Liver (tissue), 9 donors: Measurements from ENCODE around the gene ACADSB. TPM values are rescaled to one million over a fixed set of nuclear protein-coding genes. Genes with fewer than 3 reads are reported as not detected.

Source experiments
- DNase-seq: peaks from one replicate; pipeline ENCODE4 v3.0.0-alpha.2; 2017; ENCODE audit warnings: low spot score
- H3K27ac ChIP-seq, 2 donors: one replicate each; pipeline ENCODE4 v1.7.0; 2013; ENCODE audit warnings: inconsistent platforms in 2 of 2, low read length in 2 of 2, control low read depth in 1 of 2, low read depth in 1 of 2, mild to moderate bottlenecking in 1 of 2
- H3K27me3 ChIP-seq, 4 donors: one replicate each; pipeline versions ENCODE4 v1.6.1 to v1.7.0; 2013; ENCODE audit warnings: low read length in 3 of 4, inconsistent platforms in 1 of 4, mild to moderate bottlenecking in 1 of 4, moderate library complexity in 1 of 4; ENCODE audit not compliant: control insufficient read depth in 4 of 4, insufficient read depth in 4 of 4
- H3K36me3 ChIP-seq, 4 donors: one replicate each; pipeline versions ENCODE4 v1.6.1 to v1.7.0; 2013; ENCODE audit warnings: low read length in 3 of 4, mild to moderate bottlenecking in 3 of 4, low read depth in 1 of 4, moderate library complexity in 1 of 4; ENCODE audit not compliant: control insufficient read depth in 4 of 4, insufficient read depth in 3 of 4
- H3K4me1 ChIP-seq, 4 donors: one replicate each; pipeline versions ENCODE4 v1.6.1 to v1.7.0; 2013; ENCODE audit warnings: low read length in 3 of 4, mild to moderate bottlenecking in 3 of 4, moderate library complexity in 1 of 4; ENCODE audit not compliant: control insufficient read depth in 4 of 4, insufficient read depth in 4 of 4
- H3K4me3 ChIP-seq, 3 donors: one replicate each; pipeline versions ENCODE4 v1.6.1 to v1.7.0; 2013; ENCODE audit warnings: low read length in 3 of 3, control low read depth in 1 of 3, low read depth in 1 of 3, mild to moderate bottlenecking in 1 of 3
- H3K9ac ChIP-seq, 2 donors: one replicate each; pipeline ENCODE4 v1.7.0; 2013; ENCODE audit warnings: low read length in 2 of 2, mild to moderate bottlenecking in 2 of 2, moderate library complexity in 2 of 2, control low read depth in 1 of 2, low read depth in 1 of 2
- H3K9me3 ChIP-seq, 4 donors: one replicate each; pipeline versions ENCODE4 v1.6.1 to v1.7.0; 2013; ENCODE audit warnings: low read length in 3 of 4; ENCODE audit not compliant: control insufficient read depth in 4 of 4
- EGR1 ChIP-seq, 2 donors: IDR thresholded peaks; 2 replicates each; pipeline ENCODE4 v1.6.1; 2016 to 2018; ENCODE audit warnings: antibody characterized with exemption in 2 of 2, low read depth in 2 of 2
- FOXA1 ChIP-seq: IDR thresholded peaks from 2 replicates; pipeline ENCODE4 v1.6.1; 2016; ENCODE audit warnings: antibody characterized with exemption
- FOXA2 ChIP-seq: IDR thresholded peaks from 2 replicates; pipeline ENCODE4 v1.6.1; 2016; ENCODE audit warnings: antibody characterized with exemption
- GABPA ChIP-seq, 2 donors: IDR thresholded peaks in 1 of 2; conservative IDR thresholded peaks in 1 of 2; 2 replicates each; pipeline ENCODE4 v1.6.1; 2016; ENCODE audit warnings: antibody characterized with exemption in 2 of 2, mild to moderate bottlenecking in 1 of 2, moderate library complexity in 1 of 2
- HNF4A ChIP-seq, 2 donors: conservative IDR thresholded peaks; 2 replicates each; pipeline ENCODE4 v1.6.1; 2016; ENCODE audit warnings: antibody characterized with exemption in 2 of 2, mild to moderate bottlenecking in 2 of 2
- HNF4G ChIP-seq: IDR thresholded peaks from 2 replicates; pipeline ENCODE4 v1.6.1; 2016; ENCODE audit warnings: antibody characterized with exemption
- JUND ChIP-seq, 2 donors: IDR thresholded peaks; 2 replicates each; pipeline ENCODE4 v1.6.1; 2016; ENCODE audit warnings: antibody characterized with exemption in 2 of 2
- NR2F2 ChIP-seq: IDR thresholded peaks from 2 replicates; pipeline ENCODE4 v1.6.1; 2016; ENCODE audit warnings: antibody characterized with exemption
- RAD21 ChIP-seq, 2 donors: IDR thresholded peaks; 2 replicates each; pipeline ENCODE4 v1.6.1; 2016; ENCODE audit warnings: antibody characterized with exemption in 2 of 2, mild to moderate bottlenecking in 2 of 2
- RXRA ChIP-seq, 2 donors: IDR thresholded peaks; 2 replicates each; pipeline ENCODE4 v1.6.1; 2017 to 2018; ENCODE audit warnings: antibody characterized with exemption in 2 of 2, mild to moderate bottlenecking in 1 of 2
- SP1 ChIP-seq: IDR thresholded peaks from 2 replicates; pipeline ENCODE4 v1.6.1; 2018; ENCODE audit warnings: antibody characterized with exemption, mild to moderate bottlenecking
- TAF1 ChIP-seq: conservative IDR thresholded peaks from 2 replicates; pipeline ENCODE4 v1.6.1; 2016; ENCODE audit warnings: antibody characterized with exemption, mild to moderate bottlenecking
- YY1 ChIP-seq: IDR thresholded peaks from 2 replicates; pipeline ENCODE4 v1.6.1; 2016; ENCODE audit warnings: antibody characterized with exemption, mild to moderate bottlenecking
- WGBS: extraction: QIAGEN DNeasy Blood & Tissue Kit; methylation state at CpG from one replicate; pipeline ENCODE4 v1.1.7; 2013; 5-methylcytosine and 5-hydroxymethylcytosine counted together
- polyA plus RNA-seq, 2 donors: library from polyadenylated mRNA; stranded (reverse) in 1 of 2; unstranded in 1 of 2; fragments of 200-250 nt in 1 of 2; fragments of >200 nt in 1 of 2; fragmentation: Nextera tagmentation in 1 of 2; extraction: Ambion mirVana in 1 of 2; gene quantifications; one replicate each; pipeline versions ENCODE4 v1.2.1 to v1.2.3, GENCODE V29; 2013 to 2015
- total RNA-seq, 2 donors: library from RNA; depleted of rRNA; stranded (reverse); fragments of >200 nt; gene quantifications; one replicate each; pipeline ENCODE4 v1.2.3, GENCODE V29; 2014
- TF ChIP-seq, protein P1 (sequence below): IDR thresholded peaks from 2 replicates; pipeline ENCODE4 v1.6.1; 2016; ENCODE audit warnings: antibody characterized with exemption
- TF ChIP-seq, protein P2 (sequence below): IDR thresholded peaks from 2 replicates; pipeline ENCODE4 v1.6.1; 2016; ENCODE audit warnings: antibody characterized with exemption
- TF ChIP-seq, protein P3 (sequence below): fragments of 150-350 bp; IDR thresholded peaks from 2 replicates; pipeline ENCODE4 v1.5.1; 2017; ENCODE audit warnings: improper control_type of control experiment, low read depth, low read length; ENCODE audit not compliant: missing input control
- TF ChIP-seq, protein P4 (sequence below): IDR thresholded peaks from 2 replicates; pipeline ENCODE4 v1.6.1; 2016; ENCODE audit warnings: antibody characterized with exemption
- TF ChIP-seq, protein P5 (sequence below): IDR thresholded peaks from 2 replicates; pipeline ENCODE4 v1.6.1; 2016; ENCODE audit warnings: antibody characterized with exemption, mild to moderate bottlenecking
- donor health status: healthy.
- donor health status: healthy.
- donor health status: healthy.
- donor health status: healthy.
- donor health status: healthy.

The ACADSB gene
- total and polyA plus RNA-seq, 4 donors, result 97.9 to 164 (median 110) TPM

DNA sequence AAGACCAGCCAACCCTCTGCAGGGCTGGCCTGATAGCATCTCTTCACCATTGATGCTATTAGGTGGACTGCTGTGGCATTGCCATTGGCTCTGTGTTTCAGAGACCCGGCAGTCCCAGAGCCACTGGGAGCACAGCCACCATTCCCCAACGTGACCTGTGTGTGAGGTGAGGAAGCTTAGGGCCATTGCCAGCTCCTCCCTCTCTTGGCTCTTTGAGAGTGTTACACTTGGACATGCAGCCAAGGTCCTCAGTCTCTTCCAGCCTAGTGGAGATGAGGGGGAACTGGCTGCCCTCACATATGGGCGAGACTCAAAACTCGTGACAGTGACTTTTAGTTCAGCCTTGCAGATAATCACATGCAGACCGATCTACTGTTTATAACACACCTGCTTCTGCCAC is 87.6 kb downstream of the ACADSB start:
- Histone ChIP-seq H3K27me3 (peaks cover 0 to 4% (median 0%) of the 10 kb centered on the region in 4 donors), H3K4me1 (no peaks in the 10 kb centered on the region), H3K9me3 (no peaks in the 10 kb centered on the region), H3K27ac (no peak overlapping the region), H3K36me3 (no peaks in the 10 kb centered on the region), H3K4me3 (no peak overlapping the region), H3K9ac (no peak overlapping the region)
- no peak for DNase-seq
- TF ChIP-seq, protein P1, sequence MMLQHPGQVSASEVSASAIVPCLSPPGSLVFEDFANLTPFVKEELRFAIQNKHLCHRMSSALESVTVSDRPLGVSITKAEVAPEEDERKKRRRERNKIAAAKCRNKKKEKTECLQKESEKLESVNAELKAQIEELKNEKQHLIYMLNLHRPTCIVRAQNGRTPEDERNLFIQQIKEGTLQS, result no peak
- no peak for TF ChIP-seq FOXA1
- TF ChIP-seq TAF1, result no peak
- TF ChIP-seq, protein P2, sequence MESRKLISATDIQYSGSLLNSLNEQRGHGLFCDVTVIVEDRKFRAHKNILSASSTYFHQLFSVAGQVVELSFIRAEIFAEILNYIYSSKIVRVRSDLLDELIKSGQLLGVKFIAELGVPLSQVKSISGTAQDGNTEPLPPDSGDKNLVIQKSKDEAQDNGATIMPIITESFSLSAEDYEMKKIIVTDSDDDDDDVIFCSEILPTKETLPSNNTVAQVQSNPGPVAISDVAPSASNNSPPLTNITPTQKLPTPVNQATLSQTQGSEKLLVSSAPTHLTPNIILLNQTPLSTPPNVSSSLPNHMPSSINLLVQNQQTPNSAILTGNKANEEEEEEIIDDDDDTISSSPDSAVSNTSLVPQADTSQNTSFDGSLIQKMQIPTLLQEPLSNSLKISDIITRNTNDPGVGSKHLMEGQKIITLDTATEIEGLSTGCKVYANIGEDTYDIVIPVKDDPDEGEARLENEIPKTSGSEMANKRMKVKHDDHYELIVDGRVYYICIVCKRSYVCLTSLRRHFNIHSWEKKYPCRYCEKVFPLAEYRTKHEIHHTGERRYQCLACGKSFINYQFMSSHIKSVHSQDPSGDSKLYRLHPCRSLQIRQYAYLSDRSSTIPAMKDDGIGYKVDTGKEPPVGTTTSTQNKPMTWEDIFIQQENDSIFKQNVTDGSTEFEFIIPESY, result no peak
- TF ChIP-seq, protein P3, sequence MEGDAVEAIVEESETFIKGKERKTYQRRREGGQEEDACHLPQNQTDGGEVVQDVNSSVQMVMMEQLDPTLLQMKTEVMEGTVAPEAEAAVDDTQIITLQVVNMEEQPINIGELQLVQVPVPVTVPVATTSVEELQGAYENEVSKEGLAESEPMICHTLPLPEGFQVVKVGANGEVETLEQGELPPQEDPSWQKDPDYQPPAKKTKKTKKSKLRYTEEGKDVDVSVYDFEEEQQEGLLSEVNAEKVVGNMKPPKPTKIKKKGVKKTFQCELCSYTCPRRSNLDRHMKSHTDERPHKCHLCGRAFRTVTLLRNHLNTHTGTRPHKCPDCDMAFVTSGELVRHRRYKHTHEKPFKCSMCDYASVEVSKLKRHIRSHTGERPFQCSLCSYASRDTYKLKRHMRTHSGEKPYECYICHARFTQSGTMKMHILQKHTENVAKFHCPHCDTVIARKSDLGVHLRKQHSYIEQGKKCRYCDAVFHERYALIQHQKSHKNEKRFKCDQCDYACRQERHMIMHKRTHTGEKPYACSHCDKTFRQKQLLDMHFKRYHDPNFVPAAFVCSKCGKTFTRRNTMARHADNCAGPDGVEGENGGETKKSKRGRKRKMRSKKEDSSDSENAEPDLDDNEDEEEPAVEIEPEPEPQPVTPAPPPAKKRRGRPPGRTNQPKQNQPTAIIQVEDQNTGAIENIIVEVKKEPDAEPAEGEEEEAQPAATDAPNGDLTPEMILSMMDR, result no peak
- no peak for TF ChIP-seq JUND (IDR thresholded peaks at IDR 0.05)
- TF ChIP-seq FOXA2, result no peak
- no peak for TF ChIP-seq SP1
- no peak for TF ChIP-seq NR2F2
- TF ChIP-seq, protein P4, sequence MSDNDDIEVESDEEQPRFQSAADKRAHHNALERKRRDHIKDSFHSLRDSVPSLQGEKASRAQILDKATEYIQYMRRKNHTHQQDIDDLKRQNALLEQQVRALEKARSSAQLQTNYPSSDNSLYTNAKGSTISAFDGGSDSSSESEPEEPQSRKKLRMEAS, result no peak
- TF ChIP-seq, protein P5, sequence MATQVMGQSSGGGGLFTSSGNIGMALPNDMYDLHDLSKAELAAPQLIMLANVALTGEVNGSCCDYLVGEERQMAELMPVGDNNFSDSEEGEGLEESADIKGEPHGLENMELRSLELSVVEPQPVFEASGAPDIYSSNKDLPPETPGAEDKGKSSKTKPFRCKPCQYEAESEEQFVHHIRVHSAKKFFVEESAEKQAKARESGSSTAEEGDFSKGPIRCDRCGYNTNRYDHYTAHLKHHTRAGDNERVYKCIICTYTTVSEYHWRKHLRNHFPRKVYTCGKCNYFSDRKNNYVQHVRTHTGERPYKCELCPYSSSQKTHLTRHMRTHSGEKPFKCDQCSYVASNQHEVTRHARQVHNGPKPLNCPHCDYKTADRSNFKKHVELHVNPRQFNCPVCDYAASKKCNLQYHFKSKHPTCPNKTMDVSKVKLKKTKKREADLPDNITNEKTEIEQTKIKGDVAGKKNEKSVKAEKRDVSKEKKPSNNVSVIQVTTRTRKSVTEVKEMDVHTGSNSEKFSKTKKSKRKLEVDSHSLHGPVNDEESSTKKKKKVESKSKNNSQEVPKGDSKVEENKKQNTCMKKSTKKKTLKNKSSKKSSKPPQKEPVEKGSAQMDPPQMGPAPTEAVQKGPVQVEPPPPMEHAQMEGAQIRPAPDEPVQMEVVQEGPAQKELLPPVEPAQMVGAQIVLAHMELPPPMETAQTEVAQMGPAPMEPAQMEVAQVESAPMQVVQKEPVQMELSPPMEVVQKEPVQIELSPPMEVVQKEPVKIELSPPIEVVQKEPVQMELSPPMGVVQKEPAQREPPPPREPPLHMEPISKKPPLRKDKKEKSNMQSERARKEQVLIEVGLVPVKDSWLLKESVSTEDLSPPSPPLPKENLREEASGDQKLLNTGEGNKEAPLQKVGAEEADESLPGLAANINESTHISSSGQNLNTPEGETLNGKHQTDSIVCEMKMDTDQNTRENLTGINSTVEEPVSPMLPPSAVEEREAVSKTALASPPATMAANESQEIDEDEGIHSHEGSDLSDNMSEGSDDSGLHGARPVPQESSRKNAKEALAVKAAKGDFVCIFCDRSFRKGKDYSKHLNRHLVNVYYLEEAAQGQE, result no peak
- no peak for TF ChIP-seq YY1
- TF ChIP-seq RXRA (IDR thresholded peaks at IDR 0.05), result no peak
- TF ChIP-seq GABPA (IDR thresholded peaks at IDR 0.05 in 1 of 2, conservative IDR thresholded peaks at IDR 0.05 in 1 of 2), result no peak
- no peak for TF ChIP-seq EGR1 (IDR thresholded peaks at IDR 0.05; ENCODE audit: low read depth in 2 of 2)
- TF ChIP-seq HNF4G, result no peak
- no peak for TF ChIP-seq RAD21 (IDR thresholded peaks at IDR 0.05)
- no peak for TF ChIP-seq HNF4A (conservative IDR thresholded peaks at IDR 0.05)
- 69% methylated on average over 5 of the region's 5 CpGs for WGBS
